ENCODE measurements around the gene OR7C2.

Gene OR7C2

GRCh38 chr19:14979476-14980255 is 38.4 kb downstream of the OR7C2 start, which contains the start of gene SLC1A6:
Gene SLC1A6, minus strand, starts transcription at chr19:14979864. Its CDS starts 6,954 bp downstream, at chr19:14972910.
- DNase-seq (ENCODE audit: low read depth, low spot score): no peak

DNA sequence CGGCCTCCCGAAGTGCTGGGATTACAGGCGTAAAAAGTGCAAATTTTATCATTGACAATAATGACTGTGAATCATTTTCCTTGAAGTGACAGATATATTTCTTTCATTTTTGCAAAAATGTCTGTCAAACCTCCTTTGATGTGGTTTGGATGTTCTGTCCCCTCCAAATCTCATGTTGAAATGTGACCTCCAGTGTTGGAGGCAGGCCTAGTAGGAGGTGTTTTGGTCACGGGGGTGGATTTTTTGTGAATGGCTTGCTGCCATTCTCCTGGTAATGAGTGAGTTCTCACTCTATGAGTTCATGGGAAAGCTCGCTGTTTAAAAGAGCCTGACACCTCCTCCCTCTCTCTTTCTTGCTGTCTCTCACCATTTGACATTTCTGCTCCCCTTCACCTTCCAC is 43.8 kb downstream of the OR7C2 start:
- no peak for DNase-seq (ENCODE audit: low read depth, low spot score)

Measured in brain pericyte (primary cell).